Measurements from ENCODE around the gene YAF2.

DNA sequence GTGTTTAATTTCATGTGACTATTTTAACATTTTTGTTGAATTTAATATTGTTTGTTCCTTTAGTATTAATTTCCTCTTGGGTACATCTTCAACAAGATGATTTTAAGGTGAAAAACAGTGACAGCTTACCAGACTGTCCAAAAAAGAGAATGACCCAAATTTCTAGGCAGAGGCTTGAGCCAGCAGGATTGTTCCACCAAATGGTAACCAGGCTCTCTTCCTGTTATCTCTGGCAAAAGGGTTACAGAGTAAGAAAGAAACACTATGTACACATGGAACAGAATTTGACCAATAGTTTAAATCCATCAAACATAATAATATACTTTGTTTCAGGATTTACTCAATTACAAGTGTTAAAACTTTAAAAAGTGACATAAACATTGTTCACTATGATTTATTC, 39.0 kb downstream of the YAF2 start:
- TF ChIP-seq EZH2 (IDR thresholded peaks at IDR 0.05; ENCODE audit: low read depth, unreplicated experiment) (no peak), EZH2phosphoT487 (IDR thresholded peaks at IDR 0.05; ENCODE audit: unreplicated experiment) (no peak), STAT1 (IDR thresholded peaks at IDR 0.05; ENCODE audit: unreplicated experiment) (no peak), NANOG (IDR thresholded peaks at IDR 0.05; ENCODE audit: borderline replicate concordance) (no peak), POLR2AphosphoS5 (IDR thresholded peaks at IDR 0.05; ENCODE audit: low read depth) (no peak), JUNB (IDR thresholded peaks at IDR 0.05; ENCODE audit: unreplicated experiment) (no peak), ZNF114 (CRISPR knock-in tag; IDR thresholded peaks at IDR 0.05) (no peak), CREB1 (CRISPR knock-in tag; IDR thresholded peaks at IDR 0.05; ENCODE audit: low read depth) (no peak), ETS1 (IDR thresholded peaks at IDR 0.05) (no peak)
- TF ChIP-seq, protein P1, sequence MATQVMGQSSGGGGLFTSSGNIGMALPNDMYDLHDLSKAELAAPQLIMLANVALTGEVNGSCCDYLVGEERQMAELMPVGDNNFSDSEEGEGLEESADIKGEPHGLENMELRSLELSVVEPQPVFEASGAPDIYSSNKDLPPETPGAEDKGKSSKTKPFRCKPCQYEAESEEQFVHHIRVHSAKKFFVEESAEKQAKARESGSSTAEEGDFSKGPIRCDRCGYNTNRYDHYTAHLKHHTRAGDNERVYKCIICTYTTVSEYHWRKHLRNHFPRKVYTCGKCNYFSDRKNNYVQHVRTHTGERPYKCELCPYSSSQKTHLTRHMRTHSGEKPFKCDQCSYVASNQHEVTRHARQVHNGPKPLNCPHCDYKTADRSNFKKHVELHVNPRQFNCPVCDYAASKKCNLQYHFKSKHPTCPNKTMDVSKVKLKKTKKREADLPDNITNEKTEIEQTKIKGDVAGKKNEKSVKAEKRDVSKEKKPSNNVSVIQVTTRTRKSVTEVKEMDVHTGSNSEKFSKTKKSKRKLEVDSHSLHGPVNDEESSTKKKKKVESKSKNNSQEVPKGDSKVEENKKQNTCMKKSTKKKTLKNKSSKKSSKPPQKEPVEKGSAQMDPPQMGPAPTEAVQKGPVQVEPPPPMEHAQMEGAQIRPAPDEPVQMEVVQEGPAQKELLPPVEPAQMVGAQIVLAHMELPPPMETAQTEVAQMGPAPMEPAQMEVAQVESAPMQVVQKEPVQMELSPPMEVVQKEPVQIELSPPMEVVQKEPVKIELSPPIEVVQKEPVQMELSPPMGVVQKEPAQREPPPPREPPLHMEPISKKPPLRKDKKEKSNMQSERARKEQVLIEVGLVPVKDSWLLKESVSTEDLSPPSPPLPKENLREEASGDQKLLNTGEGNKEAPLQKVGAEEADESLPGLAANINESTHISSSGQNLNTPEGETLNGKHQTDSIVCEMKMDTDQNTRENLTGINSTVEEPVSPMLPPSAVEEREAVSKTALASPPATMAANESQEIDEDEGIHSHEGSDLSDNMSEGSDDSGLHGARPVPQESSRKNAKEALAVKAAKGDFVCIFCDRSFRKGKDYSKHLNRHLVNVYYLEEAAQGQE (IDR thresholded peaks at IDR 0.05; ENCODE audit: unreplicated experiment), result no peak
- TF ChIP-seq, protein P2, sequence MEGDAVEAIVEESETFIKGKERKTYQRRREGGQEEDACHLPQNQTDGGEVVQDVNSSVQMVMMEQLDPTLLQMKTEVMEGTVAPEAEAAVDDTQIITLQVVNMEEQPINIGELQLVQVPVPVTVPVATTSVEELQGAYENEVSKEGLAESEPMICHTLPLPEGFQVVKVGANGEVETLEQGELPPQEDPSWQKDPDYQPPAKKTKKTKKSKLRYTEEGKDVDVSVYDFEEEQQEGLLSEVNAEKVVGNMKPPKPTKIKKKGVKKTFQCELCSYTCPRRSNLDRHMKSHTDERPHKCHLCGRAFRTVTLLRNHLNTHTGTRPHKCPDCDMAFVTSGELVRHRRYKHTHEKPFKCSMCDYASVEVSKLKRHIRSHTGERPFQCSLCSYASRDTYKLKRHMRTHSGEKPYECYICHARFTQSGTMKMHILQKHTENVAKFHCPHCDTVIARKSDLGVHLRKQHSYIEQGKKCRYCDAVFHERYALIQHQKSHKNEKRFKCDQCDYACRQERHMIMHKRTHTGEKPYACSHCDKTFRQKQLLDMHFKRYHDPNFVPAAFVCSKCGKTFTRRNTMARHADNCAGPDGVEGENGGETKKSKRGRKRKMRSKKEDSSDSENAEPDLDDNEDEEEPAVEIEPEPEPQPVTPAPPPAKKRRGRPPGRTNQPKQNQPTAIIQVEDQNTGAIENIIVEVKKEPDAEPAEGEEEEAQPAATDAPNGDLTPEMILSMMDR (conservative IDR thresholded peaks at IDR 0.05; ENCODE audit: low read depth in 2 of 2), result no peak
- TF ChIP-seq, protein P3, sequence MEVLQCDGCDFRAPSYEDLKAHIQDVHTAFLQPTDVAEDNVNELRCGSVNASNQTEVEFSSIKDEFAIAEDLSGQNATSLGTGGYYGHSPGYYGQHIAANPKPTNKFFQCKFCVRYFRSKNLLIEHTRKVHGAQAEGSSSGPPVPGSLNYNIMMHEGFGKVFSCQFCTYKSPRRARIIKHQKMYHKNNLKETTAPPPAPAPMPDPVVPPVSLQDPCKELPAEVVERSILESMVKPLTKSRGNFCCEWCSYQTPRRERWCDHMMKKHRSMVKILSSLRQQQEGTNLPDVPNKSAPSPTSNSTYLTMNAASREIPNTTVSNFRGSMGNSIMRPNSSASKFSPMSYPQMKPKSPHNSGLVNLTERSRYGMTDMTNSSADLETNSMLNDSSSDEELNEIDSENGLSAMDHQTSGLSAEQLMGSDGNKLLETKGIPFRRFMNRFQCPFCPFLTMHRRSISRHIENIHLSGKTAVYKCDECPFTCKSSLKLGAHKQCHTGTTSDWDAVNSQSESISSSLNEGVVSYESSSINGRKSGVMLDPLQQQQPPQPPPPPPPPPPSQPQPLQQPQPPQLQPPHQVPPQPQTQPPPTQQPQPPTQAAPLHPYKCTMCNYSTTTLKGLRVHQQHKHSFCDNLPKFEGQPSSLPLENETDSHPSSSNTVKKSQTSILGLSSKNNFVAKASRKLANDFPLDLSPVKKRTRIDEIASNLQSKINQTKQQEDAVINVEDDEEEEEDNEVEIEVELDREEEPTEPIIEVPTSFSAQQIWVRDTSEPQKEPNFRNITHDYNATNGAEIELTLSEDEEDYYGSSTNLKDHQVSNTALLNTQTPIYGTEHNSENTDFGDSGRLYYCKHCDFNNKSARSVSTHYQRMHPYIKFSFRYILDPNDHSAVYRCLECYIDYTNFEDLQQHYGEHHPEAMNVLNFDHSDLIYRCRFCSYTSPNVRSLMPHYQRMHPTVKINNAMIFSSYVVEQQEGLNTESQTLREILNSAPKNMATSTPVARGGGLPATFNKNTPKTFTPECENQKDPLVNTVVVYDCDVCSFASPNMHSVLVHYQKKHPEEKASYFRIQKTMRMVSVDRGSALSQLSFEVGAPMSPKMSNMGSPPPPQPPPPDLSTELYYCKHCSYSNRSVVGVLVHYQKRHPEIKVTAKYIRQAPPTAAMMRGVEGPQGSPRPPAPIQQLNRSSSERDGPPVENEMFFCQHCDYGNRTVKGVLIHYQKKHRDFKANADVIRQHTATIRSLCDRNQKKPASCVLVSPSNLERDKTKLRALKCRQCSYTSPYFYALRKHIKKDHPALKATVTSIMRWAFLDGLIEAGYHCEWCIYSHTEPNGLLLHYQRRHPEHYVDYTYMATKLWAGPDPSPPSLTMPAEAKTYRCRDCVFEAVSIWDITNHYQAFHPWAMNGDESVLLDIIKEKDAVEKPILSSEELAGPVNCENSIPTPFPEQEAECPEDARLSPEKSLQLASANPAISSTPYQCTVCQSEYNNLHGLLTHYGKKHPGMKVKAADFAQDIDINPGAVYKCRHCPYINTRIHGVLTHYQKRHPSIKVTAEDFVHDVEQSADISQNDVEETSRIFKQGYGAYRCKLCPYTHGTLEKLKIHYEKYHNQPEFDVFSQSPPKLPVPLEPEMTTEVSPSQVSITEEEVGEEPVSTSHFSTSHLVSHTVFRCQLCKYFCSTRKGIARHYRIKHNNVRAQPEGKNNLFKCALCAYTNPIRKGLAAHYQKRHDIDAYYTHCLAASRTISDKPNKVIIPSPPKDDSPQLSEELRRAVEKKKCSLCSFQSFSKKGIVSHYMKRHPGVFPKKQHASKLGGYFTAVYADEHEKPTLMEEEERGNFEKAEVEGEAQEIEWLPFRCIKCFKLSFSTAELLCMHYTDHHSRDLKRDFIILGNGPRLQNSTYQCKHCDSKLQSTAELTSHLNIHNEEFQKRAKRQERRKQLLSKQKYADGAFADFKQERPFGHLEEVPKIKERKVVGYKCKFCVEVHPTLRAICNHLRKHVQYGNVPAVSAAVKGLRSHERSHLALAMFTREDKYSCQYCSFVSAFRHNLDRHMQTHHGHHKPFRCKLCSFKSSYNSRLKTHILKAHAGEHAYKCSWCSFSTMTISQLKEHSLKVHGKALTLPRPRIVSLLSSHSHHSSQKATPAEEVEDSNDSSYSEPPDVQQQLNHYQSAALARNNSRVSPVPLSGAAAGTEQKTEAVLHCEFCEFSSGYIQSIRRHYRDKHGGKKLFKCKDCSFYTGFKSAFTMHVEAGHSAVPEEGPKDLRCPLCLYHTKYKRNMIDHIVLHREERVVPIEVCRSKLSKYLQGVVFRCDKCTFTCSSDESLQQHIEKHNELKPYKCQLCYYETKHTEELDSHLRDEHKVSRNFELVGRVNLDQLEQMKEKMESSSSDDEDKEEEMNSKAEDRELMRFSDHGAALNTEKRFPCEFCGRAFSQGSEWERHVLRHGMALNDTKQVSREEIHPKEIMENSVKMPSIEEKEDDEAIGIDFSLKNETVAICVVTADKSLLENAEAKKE (CRISPR knock-in tag; IDR thresholded peaks at IDR 0.05), result no peak
